SU-DHL-6 (cell line): Measurements from ENCODE around the gene NXNL1.
A peak's percentile ranks its signal among the peaks of the same experiment; 100 is the strongest.

Source experiments
- EZH2phosphoT487 ChIP-seq: fragments of 200-600 bp; sonication (generic), shearing (Covaris generic); conservative IDR thresholded peaks from 2 replicates; pipeline ENCODE4 v1.6.1; 2018; ENCODE audit warnings: mild to moderate bottlenecking, antibody characterized with exemption, low read length, moderate library complexity, mixed read lengths
- TF ChIP-seq, protein P1 (sequence below): fragments of 200-600 bp; sonication (generic); IDR thresholded peaks from one replicate; pipeline ENCODE4 v1.5.1; 2017; ENCODE audit warnings: antibody characterized with exemption, mild to moderate bottlenecking, low read length, moderate library complexity; ENCODE audit not compliant: insufficient read depth, poor library complexity, severe bottlenecking

DNA sequence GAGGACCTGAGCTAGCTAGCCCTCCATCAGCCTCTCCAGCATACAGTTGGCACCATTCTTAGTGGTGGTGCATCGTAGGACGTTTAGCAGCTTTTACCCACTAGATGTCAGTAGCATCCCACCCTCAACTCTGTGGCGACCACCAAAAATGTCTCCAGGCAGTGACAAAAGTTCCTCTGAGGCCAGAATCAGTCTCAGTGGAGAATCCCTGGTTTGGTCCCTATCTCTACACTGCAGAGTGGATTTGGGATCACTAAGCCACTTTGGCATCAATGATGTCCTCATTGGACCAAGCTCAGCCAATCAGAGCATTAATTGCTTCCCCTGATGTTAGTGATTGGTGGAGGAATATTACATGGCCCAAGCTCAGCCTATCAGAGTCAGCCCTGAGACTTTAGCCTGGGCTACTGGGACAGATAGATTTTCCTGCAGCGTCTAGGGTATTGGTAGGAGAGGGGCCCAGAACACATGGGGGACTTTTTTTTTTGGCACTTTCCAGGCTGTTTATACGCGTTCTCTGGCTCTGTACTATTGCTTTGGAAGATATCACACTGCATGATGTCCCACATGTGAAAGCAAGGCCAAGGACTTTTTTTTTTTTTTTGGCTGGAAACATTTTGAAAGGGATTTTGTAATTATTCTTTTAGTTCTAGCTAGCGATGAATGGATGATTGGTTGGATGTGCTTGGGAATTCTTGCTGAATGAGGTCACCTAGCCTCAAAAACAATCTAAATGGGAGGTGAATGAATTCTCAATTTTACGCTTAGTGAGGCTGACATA, 19.3 kb downstream of the NXNL1 start:
- TF ChIP-seq, protein P1, sequence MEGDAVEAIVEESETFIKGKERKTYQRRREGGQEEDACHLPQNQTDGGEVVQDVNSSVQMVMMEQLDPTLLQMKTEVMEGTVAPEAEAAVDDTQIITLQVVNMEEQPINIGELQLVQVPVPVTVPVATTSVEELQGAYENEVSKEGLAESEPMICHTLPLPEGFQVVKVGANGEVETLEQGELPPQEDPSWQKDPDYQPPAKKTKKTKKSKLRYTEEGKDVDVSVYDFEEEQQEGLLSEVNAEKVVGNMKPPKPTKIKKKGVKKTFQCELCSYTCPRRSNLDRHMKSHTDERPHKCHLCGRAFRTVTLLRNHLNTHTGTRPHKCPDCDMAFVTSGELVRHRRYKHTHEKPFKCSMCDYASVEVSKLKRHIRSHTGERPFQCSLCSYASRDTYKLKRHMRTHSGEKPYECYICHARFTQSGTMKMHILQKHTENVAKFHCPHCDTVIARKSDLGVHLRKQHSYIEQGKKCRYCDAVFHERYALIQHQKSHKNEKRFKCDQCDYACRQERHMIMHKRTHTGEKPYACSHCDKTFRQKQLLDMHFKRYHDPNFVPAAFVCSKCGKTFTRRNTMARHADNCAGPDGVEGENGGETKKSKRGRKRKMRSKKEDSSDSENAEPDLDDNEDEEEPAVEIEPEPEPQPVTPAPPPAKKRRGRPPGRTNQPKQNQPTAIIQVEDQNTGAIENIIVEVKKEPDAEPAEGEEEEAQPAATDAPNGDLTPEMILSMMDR, result peak; percentile 53
- no peak for TF ChIP-seq EZH2phosphoT487
